Right lobe of liver (tissue), 4 donors: ENCODE measurements around the gene EML4.

Source experiments
- POLR2A ChIP-seq: fragments of 450-650 bp; IDR thresholded peaks from one replicate; pipeline ENCODE4 v1.6.1; 2017; ENCODE audit warnings: antibody characterized with exemption, mild to moderate bottlenecking
- TF ChIP-seq, protein P1 (sequence below), 4 donors: fragments of 200-600 bp in 3 of 4; fragments of 450-650 bp in 1 of 4; IDR thresholded peaks; one replicate each; pipeline versions ENCODE4 v1.5.1 to v1.8.0; 2016 to 2022; ENCODE audit warnings: antibody characterized with exemption in 4 of 4, mild to moderate bottlenecking in 2 of 4
- donor health status: DM: no; HTN: no; CAD: no.
- donor health status: DM: no; HTN: no; CAD: no.
- donor health status: DM: no; HTN: yes; CAD: no.

DNA sequence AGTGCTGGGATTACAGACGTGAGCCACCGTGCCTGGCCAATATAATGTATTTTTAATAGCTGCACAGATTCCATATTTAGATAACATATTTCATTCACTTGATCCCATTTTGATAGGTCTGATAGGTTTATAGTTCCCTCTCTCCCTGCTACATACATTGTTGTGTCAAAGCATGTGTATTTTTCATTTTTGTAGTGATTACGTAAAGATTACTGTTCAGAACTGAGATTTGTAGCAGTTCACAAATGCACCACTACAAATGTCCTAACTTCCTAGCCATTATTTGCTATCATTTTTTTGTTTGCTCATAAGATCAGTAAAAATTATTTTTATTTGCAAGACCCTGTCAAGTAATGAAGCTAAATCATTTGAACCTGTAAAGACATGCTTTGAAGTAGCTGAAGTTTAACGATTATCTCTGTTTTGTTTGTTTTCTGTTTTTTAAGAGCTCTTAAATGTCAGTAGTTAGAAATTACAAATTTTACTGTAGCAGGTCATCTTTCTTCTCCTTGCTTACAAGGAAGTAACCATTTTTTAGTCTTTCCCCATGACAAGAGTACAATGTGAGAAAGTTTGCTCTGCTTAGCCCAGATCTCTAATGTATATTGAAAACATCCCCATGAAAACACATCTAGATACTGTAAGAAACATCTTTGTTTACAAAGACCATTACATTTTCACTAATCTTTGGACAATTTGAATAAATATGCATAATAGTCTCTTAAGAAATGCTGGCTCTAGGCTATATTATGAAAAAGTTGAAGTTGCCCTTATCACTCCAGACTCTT lies 54.1 kb downstream of the EML4 start:
- TF ChIP-seq, protein P1, sequence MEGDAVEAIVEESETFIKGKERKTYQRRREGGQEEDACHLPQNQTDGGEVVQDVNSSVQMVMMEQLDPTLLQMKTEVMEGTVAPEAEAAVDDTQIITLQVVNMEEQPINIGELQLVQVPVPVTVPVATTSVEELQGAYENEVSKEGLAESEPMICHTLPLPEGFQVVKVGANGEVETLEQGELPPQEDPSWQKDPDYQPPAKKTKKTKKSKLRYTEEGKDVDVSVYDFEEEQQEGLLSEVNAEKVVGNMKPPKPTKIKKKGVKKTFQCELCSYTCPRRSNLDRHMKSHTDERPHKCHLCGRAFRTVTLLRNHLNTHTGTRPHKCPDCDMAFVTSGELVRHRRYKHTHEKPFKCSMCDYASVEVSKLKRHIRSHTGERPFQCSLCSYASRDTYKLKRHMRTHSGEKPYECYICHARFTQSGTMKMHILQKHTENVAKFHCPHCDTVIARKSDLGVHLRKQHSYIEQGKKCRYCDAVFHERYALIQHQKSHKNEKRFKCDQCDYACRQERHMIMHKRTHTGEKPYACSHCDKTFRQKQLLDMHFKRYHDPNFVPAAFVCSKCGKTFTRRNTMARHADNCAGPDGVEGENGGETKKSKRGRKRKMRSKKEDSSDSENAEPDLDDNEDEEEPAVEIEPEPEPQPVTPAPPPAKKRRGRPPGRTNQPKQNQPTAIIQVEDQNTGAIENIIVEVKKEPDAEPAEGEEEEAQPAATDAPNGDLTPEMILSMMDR (IDR thresholded peaks at IDR 0.05) = no peak
- no peak for TF ChIP-seq POLR2A
